HCT116 (cell line): Measurements from ENCODE around the gene SRPX.

Experiments used
- CBX3 ChIP-seq: IDR thresholded peaks from 2 replicates; pipeline ENCODE4 v1.6.1; 2012; ENCODE audit warnings: low read depth
- CTCF ChIP-seq, 3 experiments: fragments of 200-600 bp in 1 of 3; sonication (generic) in 1 of 3; IDR thresholded peaks in 2 of 3; conservative IDR thresholded peaks in 1 of 3; 2 replicates each; pipeline ENCODE4 v1.5.1; 2012 to 2017; ENCODE audit warnings: low read depth in 2 of 3, low read length in 2 of 3, antibody characterized with exemption in 1 of 3, borderline replicate concordance in 1 of 3, control low read depth in 1 of 3, mild to moderate bottlenecking in 1 of 3, mixed read lengths in 1 of 3, mixed run types in 1 of 3, moderate library complexity in 1 of 3; ENCODE audit not compliant: insufficient read depth in 1 of 3
- EZH2 ChIP-seq: fragments of 200-600 bp; sonication (generic); IDR thresholded peaks from 2 replicates; pipeline ENCODE4 v1.6.1; 2017; ENCODE audit warnings: antibody characterized with exemption, mixed run types
- EZH2phosphoT487 ChIP-seq: fragments of 200-600 bp; IDR thresholded peaks from 2 replicates; pipeline ENCODE4 v1.6.1; 2018; ENCODE audit warnings: antibody characterized with exemption, borderline replicate concordance
- JUND ChIP-seq: IDR thresholded peaks from 2 replicates; pipeline ENCODE4 v1.6.1; 2012
- MAX ChIP-seq: IDR thresholded peaks from 2 replicates; pipeline ENCODE4 v1.6.1; 2012
- RAD21 ChIP-seq: IDR thresholded peaks from 2 replicates; pipeline ENCODE4 v1.6.1; 2012; ENCODE audit warnings: low read depth, mild to moderate bottlenecking
- REST ChIP-seq: IDR thresholded peaks from 2 replicates; pipeline ENCODE4 v1.6.1; 2012; ENCODE audit warnings: low read depth
- YY1 ChIP-seq: IDR thresholded peaks from 2 replicates; pipeline ENCODE4 v1.6.1; 2011; ENCODE audit warnings: low read length, low read depth, moderate library complexity, mild to moderate bottlenecking; ENCODE audit not compliant: insufficient replicate concordance; ENCODE audit errors: extremely low read depth
- ZBTB33 ChIP-seq: IDR thresholded peaks from 2 replicates; pipeline ENCODE4 v1.6.1; 2011; ENCODE audit warnings: mild to moderate bottlenecking, low read length, moderate library complexity; ENCODE audit not compliant: insufficient replicate concordance; ENCODE audit errors: extremely low read depth
- ZNF274 ChIP-seq: fragments of 200-500 bp; sonication (Bioruptor generic); IDR thresholded peaks from 2 replicates; pipeline ENCODE4 v1.6.1; 2014; ENCODE audit warnings: mild to moderate bottlenecking, low read depth, low read length, inconsistent platforms

GRCh38 chrX:38260231-38260630 is 39.6 kb upstream of the SRPX start:
- TF ChIP-seq EZH2: no peak
- peak; percentile 38 to 54 (median 52); a peak in 5 of 6 replicates for TF ChIP-seq CTCF (IDR thresholded peaks at IDR 0.05 in 2 of 3, conservative IDR thresholded peaks at IDR 0.05 in 1 of 3; ENCODE audit: borderline replicate concordance in 1 of 3, insufficient read depth in 1 of 3, low read depth in 2 of 3, low read length in 2 of 3)
- no peak for TF ChIP-seq MAX
- no peak for TF ChIP-seq EZH2phosphoT487
- TF ChIP-seq YY1: no peak
- no peak for TF ChIP-seq JUND
- no peak for TF ChIP-seq ZBTB33
- TF ChIP-seq REST: no peak
- peak; percentile 46 for TF ChIP-seq RAD21
- no peak for TF ChIP-seq ZNF274
- TF ChIP-seq CBX3: no peak
